Ascending aorta (tissue), 2 donors: ENCODE data around the gene ACOXL. TPM values are rescaled to one million over a fixed set of nuclear protein-coding genes. Genes with fewer than 3 reads are reported as not detected.

Source experiments
- DNase-seq, 2 donors: peaks; one replicate each; pipeline ENCODE4 v3.0.0-alpha.2; 2019; ENCODE audit warnings: low spot score in 2 of 2
- H3K27ac ChIP-seq, 2 donors: fragments of 200-600 bp; sonication (generic); one replicate each; pipeline ENCODE4 v1.5.1; 2016 to 2017; ENCODE audit warnings: mild to moderate bottlenecking in 1 of 2
- H3K27me3 ChIP-seq: fragments of 200-600 bp; sonication (generic); one replicate; pipeline ENCODE4 v1.5.1; 2017
- H3K36me3 ChIP-seq, 2 donors: fragments of 200-600 bp; sonication (generic); one replicate each; pipeline ENCODE4 v1.5.1; 2016
- H3K4me1 ChIP-seq, 2 donors: fragments of 200-600 bp; sonication (generic); one replicate each; pipeline ENCODE4 v1.5.1; 2016 to 2017; ENCODE audit warnings: mild to moderate bottlenecking in 1 of 2
- H3K4me3 ChIP-seq, 2 donors: fragments of 200-600 bp; sonication (generic); one replicate each; pipeline ENCODE4 v1.5.1; 2016 to 2017; ENCODE audit warnings: mild to moderate bottlenecking in 1 of 2
- H3K9me3 ChIP-seq, 2 donors: fragments of 200-600 bp; sonication (generic); one replicate each; pipeline ENCODE4 v1.5.1; 2016
- intact Hi-C: fragments of 100-400 bp; cut with DNase I; formaldehyde crosslinking; loops from one replicate; pipeline ENCODE4 v1.15.1; 2023
- total RNA-seq: library from RNA; depleted of rRNA; stranded (reverse); fragments of >200 nt; gene quantifications from one replicate; pipeline ENCODE4 v1.1.0, GENCODE V29; 2016
- TF ChIP-seq, protein P1 (sequence below), 3 experiments: fragments of 200-600 bp in 2 of 3; fragments of 450-650 bp in 1 of 3; sonication (generic) in 2 of 3; IDR thresholded peaks; one replicate each; pipeline ENCODE4 v1.5.1; 2016 to 2019; ENCODE audit warnings: antibody characterized with exemption in 3 of 3, mild to moderate bottlenecking in 1 of 3, moderate library complexity in 1 of 3

Gene ACOXL
- total RNA-seq, 1 donor from 2014 or later, result not detected

DNA sequence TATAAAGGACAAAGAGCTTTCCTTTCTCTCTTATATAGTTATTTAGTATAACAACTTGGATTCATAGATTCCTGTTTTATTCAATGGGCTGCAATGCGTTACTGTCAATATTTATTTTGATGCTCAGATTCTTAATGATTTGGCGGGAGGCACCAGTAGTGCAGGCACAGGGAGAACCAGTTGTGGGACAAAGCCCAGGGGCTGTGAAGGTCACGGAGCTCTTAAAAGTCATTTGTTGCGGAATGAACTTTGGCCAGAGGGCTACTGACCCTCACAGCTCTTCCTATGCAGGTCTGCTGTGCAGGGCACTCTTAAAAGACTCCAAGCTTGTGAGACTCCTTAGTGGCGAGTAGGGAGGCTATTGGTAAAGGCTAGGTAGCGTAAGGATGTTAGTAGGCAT lies 422.4 kb downstream of the ACOXL start:
- TF ChIP-seq, protein P1, sequence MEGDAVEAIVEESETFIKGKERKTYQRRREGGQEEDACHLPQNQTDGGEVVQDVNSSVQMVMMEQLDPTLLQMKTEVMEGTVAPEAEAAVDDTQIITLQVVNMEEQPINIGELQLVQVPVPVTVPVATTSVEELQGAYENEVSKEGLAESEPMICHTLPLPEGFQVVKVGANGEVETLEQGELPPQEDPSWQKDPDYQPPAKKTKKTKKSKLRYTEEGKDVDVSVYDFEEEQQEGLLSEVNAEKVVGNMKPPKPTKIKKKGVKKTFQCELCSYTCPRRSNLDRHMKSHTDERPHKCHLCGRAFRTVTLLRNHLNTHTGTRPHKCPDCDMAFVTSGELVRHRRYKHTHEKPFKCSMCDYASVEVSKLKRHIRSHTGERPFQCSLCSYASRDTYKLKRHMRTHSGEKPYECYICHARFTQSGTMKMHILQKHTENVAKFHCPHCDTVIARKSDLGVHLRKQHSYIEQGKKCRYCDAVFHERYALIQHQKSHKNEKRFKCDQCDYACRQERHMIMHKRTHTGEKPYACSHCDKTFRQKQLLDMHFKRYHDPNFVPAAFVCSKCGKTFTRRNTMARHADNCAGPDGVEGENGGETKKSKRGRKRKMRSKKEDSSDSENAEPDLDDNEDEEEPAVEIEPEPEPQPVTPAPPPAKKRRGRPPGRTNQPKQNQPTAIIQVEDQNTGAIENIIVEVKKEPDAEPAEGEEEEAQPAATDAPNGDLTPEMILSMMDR (IDR thresholded peaks at IDR 0.05), result no peak
- no peaks in the 10 kb centered on the region for H3K9me3 ChIP-seq
- peaks cover 0 to 6% of the 10 kb centered on the region in 2 donors for H3K36me3 ChIP-seq

GRCh38 chr2:111155610-111156009 lies 423.2 kb downstream of the ACOXL start:
- intact Hi-C loops, result no loop called here
- Histone ChIP-seq H3K4me1 (peaks cover 0 to 4% of the 10 kb centered on the region in 2 donors), H3K27ac (no peak overlapping the region), H3K36me3 (peaks cover 0 to 6% of the 10 kb centered on the region in 2 donors), H3K4me3 (no peak overlapping the region), H3K27me3 (no peaks in the 10 kb centered on the region), H3K9me3 (no peaks in the 10 kb centered on the region)
- no peak for DNase-seq
- TF ChIP-seq, protein P1 (IDR thresholded peaks at IDR 0.05), result no peak

More for the DNA sequence above, 422.4 kb downstream of the ACOXL start:
- no peak overlapping the region for H3K27ac ChIP-seq
- no peaks in the 10 kb centered on the region for H3K27me3 ChIP-seq
- DNase-seq, result no peak
- intact Hi-C loops, result no loop called here
- no peak overlapping the region for H3K4me3 ChIP-seq
- H3K4me1 ChIP-seq, result no peaks in the 10 kb centered on the region

DNA sequence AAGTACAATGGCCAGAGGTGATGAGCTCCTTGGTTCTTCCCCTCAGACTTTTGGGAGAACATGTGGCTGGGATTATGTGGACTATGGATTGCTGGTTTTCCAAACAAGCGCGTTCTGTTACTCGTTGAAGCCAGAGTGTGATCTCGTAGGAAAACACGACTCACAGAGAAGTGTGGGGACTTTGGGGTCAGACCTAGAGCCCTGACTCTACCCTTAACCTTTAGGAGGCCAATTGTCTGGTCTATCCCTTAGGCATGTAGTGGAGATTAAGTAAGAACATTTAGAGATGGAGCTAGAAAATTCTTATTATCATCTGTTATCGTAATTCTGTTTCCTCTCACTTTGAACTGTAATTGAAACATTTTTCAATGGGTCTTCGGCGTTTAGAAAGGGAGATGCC lies 424.2 kb downstream of the ACOXL start:
- no peak overlapping the region for H3K4me3 ChIP-seq
- no peak overlapping the region for H3K27ac ChIP-seq
- TF ChIP-seq, protein P1 (IDR thresholded peaks at IDR 0.05), result no peak
- no peaks in the 10 kb centered on the region for H3K27me3 ChIP-seq
- H3K4me1 ChIP-seq, result peaks cover 6 to 13% of the 10 kb centered on the region in 2 donors
- H3K36me3 ChIP-seq, result peaks cover 0 to 6% of the 10 kb centered on the region in 2 donors
- DNase-seq, result no peak
- no peaks in the 10 kb centered on the region for H3K9me3 ChIP-seq
- intact Hi-C loops, result no loop called here

DNA sequence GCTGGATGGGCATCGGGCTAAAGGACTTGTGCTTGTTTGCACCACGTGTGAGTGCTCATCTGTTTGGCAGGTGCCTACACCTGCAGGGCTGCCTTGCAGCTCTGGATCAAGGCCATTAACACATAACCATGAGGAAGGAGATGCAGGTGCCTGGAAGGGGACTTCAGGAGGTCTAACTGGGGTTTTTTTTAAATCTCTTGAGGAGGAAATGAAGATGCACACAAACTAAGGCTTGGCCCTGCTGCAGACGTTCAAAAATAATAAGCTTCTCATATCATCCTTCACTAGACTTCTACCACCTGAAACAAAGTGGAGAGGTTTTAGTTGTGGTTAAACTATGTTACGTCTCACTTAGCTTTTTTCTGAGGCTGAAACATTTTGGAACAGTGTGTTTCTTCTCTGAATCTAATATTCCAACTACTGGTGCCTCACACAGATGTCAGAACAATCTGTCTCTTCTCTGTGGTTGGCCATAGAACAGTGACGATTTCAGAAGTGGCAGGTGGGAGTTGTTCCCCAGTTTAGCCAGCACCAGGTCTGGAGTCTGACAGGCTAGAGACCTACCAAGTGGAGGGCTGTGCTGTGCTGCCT lies 424.8 kb downstream of the ACOXL start:
- H3K27me3 ChIP-seq, result no peaks in the 10 kb centered on the region
- no peak overlapping the region for H3K27ac ChIP-seq
- no peak overlapping the region for H3K4me3 ChIP-seq
- peaks cover 6 to 19% of the 10 kb centered on the region in 2 donors for H3K4me1 ChIP-seq
- peaks cover 0 to 4% of the 10 kb centered on the region in 2 donors for H3K36me3 ChIP-seq
- no peak for DNase-seq
- H3K9me3 ChIP-seq, result no peaks in the 10 kb centered on the region
- TF ChIP-seq, protein P1 (IDR thresholded peaks at IDR 0.05), result no peak
- intact Hi-C loops, result no loop called here

GRCh38 chr2:111157798-111158197 lies 425.4 kb downstream of the ACOXL start:
- TF ChIP-seq, protein P1 (IDR thresholded peaks at IDR 0.05), result no peak
- Histone ChIP-seq H3K27me3 (no peaks in the 10 kb centered on the region), H3K27ac (no peak overlapping the region), H3K36me3 (no peaks in the 10 kb centered on the region), H3K4me1 (peaks cover 6 to 21% of the 10 kb centered on the region in 2 donors), H3K4me3 (no peak overlapping the region), H3K9me3 (no peaks in the 10 kb centered on the region)
- DNase-seq, result no peak
- intact Hi-C loops, result no loop called here
